Measurements from ENCODE around the gene FBXO41.

Gene FBXO41

DNA sequence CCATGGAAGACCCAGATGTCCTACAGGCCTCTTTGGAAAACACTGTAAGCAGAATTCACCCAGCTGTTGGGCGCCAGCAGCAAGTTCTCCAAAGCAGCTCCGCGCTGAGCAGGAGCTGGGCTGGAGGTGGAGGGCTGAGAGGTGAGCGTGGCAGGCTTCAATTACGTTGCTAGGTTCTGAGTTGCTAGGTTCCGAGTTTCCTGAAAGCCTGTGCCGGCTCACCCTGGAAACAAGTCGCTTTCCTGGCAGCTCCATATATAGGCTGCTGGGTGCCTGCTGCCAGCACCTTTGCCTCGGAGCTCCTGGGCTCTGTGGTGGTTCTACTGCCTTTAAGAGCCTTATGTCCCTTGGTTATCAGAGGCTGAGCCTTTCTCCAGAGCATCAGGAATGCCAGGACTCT is 23.4 kb upstream of the FBXO41 start:
- DNase-seq (ENCODE audit: low read depth) = no peak
- TF ChIP-seq, protein P1, sequence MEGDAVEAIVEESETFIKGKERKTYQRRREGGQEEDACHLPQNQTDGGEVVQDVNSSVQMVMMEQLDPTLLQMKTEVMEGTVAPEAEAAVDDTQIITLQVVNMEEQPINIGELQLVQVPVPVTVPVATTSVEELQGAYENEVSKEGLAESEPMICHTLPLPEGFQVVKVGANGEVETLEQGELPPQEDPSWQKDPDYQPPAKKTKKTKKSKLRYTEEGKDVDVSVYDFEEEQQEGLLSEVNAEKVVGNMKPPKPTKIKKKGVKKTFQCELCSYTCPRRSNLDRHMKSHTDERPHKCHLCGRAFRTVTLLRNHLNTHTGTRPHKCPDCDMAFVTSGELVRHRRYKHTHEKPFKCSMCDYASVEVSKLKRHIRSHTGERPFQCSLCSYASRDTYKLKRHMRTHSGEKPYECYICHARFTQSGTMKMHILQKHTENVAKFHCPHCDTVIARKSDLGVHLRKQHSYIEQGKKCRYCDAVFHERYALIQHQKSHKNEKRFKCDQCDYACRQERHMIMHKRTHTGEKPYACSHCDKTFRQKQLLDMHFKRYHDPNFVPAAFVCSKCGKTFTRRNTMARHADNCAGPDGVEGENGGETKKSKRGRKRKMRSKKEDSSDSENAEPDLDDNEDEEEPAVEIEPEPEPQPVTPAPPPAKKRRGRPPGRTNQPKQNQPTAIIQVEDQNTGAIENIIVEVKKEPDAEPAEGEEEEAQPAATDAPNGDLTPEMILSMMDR (conservative IDR thresholded peaks at IDR 0.05; ENCODE audit: low read length) = no peak
- no peak overlapping the region for H3K4me3 ChIP-seq (ENCODE audit: low read length)

DNA sequence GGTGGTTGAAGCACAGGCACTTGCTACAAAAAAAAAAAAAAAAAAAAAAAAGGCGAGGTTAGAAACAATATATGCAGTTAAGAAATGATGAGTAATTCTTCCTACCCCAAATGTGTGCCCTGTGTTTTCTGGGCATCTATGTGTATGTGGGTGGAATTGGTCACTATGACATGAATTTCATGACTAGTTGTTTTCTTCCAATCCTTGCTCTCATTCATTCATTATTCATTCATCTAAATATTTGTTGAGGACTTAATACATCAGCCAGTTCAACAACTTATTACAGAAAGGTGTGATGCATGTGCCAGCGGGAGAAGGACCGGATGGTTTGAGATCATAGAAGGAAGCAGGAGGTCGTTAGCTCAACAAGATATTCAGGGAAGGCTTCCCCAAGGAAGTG is 17.4 kb upstream of the FBXO41 start:
- DNase-seq (ENCODE audit: low read depth) = no peak
- H3K4me3 ChIP-seq (ENCODE audit: low read length) = no peak overlapping the region
- TF ChIP-seq, protein P1 (conservative IDR thresholded peaks at IDR 0.05; ENCODE audit: low read length) = no peak

DNA sequence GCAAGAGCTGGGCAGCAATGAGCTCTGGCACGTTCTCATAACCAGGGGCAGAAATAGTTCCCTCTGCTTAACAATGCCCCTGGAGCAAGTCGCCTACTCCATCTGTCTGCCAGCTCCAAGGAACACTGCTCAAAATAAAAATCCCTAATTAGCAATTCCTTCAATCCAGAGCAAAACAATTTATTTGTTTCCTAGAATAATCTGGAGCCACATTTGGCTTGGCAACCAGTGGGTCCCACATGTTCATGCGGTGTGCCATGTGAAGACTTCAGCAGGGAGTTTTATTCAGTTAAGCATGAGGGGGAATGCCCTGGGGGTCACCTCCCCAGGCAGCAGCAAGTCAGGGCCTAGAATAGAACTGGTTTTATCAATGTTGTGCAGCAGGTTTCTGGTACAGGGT is 16.6 kb upstream of the FBXO41 start:
- no peak for DNase-seq (ENCODE audit: low read depth)
- H3K4me3 ChIP-seq (ENCODE audit: low read length) = no peak overlapping the region
- TF ChIP-seq, protein P1 (conservative IDR thresholded peaks at IDR 0.05; ENCODE audit: low read length) = no peak

DNA sequence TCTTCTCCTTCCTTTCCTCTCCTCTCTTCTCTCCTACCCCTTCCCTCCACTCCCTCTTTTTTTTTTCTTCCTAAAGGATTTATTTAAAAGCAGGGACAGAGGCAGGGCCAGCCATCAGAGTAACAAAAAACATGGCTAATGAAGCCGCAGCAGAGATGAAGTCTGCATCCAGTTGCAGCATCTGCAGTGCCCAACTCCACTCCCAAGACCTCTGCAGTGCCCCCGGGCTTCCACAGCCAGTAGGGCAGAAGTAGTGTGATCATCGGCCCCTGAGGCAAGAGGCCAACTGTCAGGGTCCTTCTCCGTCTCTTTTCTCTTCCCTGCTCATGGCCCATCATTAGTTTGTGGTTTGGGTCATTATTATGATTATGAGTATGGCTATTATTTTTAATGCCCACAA is 13.3 kb upstream of the FBXO41 start:
- H3K4me3 ChIP-seq (ENCODE audit: low read length) = no peak overlapping the region
- TF ChIP-seq, protein P1 (conservative IDR thresholded peaks at IDR 0.05; ENCODE audit: low read length) = no peak
- no peak for DNase-seq (ENCODE audit: low read depth)

DNA sequence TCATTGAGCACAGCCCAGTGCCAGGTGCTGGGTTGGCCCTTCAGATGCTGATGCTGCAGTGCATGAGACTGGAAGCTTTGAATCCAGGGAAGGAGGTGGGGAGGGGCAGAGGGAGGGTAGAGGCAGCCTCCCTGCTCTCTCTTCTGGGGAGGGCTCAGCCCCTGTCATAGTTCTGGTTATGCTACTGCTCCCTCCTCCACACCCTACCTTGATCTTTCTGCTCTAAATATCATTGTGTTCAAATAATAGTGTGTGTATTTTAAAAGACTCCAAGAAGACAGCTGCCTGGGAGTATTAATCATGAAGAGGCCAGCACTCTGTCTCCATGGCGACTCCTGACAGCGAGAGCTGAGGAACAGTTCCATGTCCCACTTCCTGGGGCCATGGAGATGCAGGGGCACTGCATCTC is 12.9 kb upstream of the FBXO41 start:
- no peak overlapping the region for H3K4me3 ChIP-seq (ENCODE audit: low read length)
- TF ChIP-seq, protein P1 (conservative IDR thresholded peaks at IDR 0.05; ENCODE audit: low read length) = no peak
- no peak for DNase-seq (ENCODE audit: low read depth)

DNA sequence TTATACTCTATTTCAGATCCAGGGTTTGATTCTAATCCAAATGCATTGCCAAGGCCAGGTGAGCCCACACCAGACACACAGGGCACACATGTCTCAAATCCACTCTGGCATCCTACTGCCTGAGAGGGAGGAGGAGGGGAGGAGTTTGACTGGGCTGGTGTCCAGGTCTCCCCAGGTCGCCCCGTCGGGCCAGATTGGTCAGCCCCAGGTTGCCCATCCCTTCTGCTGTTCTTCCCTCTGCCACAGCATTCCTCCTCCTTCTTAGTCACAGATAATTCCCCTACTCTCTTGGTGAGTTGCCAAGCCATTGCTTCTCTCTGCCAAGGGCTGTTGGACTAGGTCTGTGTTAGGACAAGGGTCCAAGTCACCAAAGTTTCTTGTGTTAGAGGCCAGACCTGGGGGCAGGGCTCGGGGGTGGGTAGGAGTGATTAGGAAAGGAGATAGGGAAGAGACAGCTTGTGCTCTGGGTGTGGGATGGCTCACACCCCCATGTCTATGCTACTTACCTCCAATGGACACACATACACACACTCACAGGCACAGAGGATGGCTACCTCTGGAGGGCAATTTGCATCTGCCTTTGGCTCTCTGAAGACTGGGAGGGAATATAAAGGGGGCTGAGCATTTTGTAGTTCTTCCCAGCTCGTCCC is 11.6 kb upstream of the FBXO41 start:
- H3K4me3 ChIP-seq (ENCODE audit: low read length) = no peak overlapping the region
- no peak for DNase-seq (ENCODE audit: low read depth)
- TF ChIP-seq, protein P1 (conservative IDR thresholded peaks at IDR 0.05; ENCODE audit: low read length) = no peak

DNA sequence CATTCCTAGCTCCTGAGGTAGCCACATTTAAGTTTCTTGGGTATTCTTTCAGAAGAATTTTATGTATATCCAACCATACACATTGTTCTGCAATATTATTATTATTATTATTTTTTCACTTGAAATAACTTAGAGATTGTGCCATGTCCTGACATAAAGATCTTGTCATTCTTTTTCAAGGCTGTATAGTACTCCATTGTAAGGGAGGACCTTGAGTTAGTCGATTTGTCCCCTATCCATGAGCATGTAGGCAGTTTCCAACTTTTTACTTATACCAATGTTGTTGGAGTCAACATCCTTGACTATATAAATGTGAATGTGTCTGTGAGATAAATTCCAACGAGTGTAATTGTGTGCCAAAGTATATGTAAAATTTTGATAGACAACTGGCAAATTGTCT is 10.0 kb upstream of the FBXO41 start:
- H3K4me3 ChIP-seq (ENCODE audit: low read length) = no peak overlapping the region
- DNase-seq (ENCODE audit: low read depth) = no peak
- TF ChIP-seq, protein P1 (conservative IDR thresholded peaks at IDR 0.05; ENCODE audit: low read length) = no peak
